ENCODE data around the gene GABRD.

DNA sequence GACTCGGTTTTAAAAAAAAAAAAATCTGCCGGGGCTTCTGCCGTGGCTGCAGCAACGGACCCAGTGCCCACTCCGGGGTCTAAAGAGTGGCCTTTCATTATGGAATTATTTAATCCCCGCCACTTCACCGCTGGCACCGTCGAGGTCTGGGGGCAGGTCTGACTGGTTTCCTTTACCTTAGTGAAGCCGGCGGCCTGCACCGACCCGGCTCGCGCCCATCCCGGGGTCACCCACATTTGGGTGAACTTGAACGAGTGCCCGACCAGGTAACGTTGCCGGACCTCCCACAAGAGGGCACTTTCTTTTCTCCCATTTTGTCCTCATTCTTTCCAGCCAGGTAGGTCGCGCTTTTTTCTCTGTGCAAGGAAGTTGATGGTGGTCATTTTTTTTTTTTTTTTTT lies 35.4 kb downstream of the GABRD start:
- TF ChIP-seq POLR2A (IDR thresholded peaks at IDR 0.05; ENCODE audit: low read depth, low read length) (no peak), POLR2AphosphoS5 (IDR thresholded peaks at IDR 0.05; ENCODE audit: low read depth, low read length) (no peak), TAF1 (IDR thresholded peaks at IDR 0.05; ENCODE audit: low read depth, low read length) (no peak), SPI1 (IDR thresholded peaks at IDR 0.05; ENCODE audit: low read depth, low read length) (no peak), PAX5 (IDR thresholded peaks at IDR 0.05; ENCODE audit: insufficient read depth, low read length, severe bottlenecking) (no peak), POU2F2 (IDR thresholded peaks at IDR 0.05; ENCODE audit: low read depth, low read length) (no peak)

Data from GM12891 (cell line).